SK-N-SH (cell line): Measurements from ENCODE around the gene CPEB4. TPM values are rescaled to one million over a fixed set of nuclear protein-coding genes. Genes with fewer than 3 reads are reported as not detected.

Experiments
- CTCF ChIA-PET: fragments of 300-600, 350-600 bp; formaldehyde crosslinking; extraction: SDS; loops from one replicate; lab custom pipeline; 2021; lab: Yijun Ruan, JAX
- POLR2A ChIA-PET: fragments of 350-600 bp; sonication (Branson Sonifier 250); formaldehyde crosslinking; extraction: SDS; loops from one replicate; lab custom pipeline; 2020; ENCODE audit warnings: antibody characterized with exemption, inconsistent platforms; lab: Yijun Ruan, JAX
- DNase-seq: peaks from one replicate; pipeline ENCODE4 v3.0.0; 2012
- H2AFZ ChIP-seq: fragments of 200-600 bp; sonication (generic); 2 replicates; pipeline ENCODE4 v1.8.1; 2016; ENCODE audit warnings: antibody characterized with exemption, mild to moderate bottlenecking, low read depth
- H3F3A ChIP-seq: fragments of 200-600 bp; sonication (generic); replicated peaks from 2 replicates; pipeline ENCODE3; 2016; ENCODE audit warnings: antibody characterized with exemption, mild to moderate bottlenecking; ENCODE audit not compliant: insufficient read depth
- H3K27ac ChIP-seq, 2 experiments: fragments of 200-500 bp in 1 of 2; fragments of 200-600 bp in 1 of 2; sonication (Bioruptor generic) in 1 of 2; sonication (generic), shearing (Covaris generic) in 1 of 2; 2 replicates each; pipeline versions ENCODE4 v1.5.1 to v1.6.1; 2014 to 2016; ENCODE audit warnings: low read depth in 2 of 2, inconsistent platforms in 1 of 2, low read length in 1 of 2, mild to moderate bottlenecking in 1 of 2, mixed read lengths in 1 of 2
- H3K27me3 ChIP-seq: fragments of 200-600 bp; sonication (generic), shearing (Covaris generic); 2 replicates; pipeline ENCODE4 v1.6.1; 2016; ENCODE audit warnings: mixed run types; ENCODE audit not compliant: insufficient read depth
- H3K36me3 ChIP-seq, 2 experiments: fragments of 200-500 bp in 1 of 2; fragments of 200-600 bp in 1 of 2; sonication (Bioruptor generic) in 1 of 2; sonication (generic) in 1 of 2; replicated peaks in 1 of 2; 2 replicates each; pipeline versions ENCODE3 to v1.5.1; 2014 to 2016; ENCODE audit warnings: low read length in 1 of 2, mild to moderate bottlenecking in 1 of 2; ENCODE audit not compliant: insufficient read depth in 2 of 2, control insufficient read depth in 1 of 2
- H3K4me1 ChIP-seq, 2 experiments: fragments of 200-500 bp in 1 of 2; fragments of 200-600 bp in 1 of 2; sonication (Bioruptor generic) in 1 of 2; sonication (generic), shearing (Covaris generic) in 1 of 2; 2 replicates each; pipeline versions ENCODE4 v1.5.1 to v1.6.1; 2014 to 2016; ENCODE audit warnings: low read depth in 1 of 2, low read length in 1 of 2, mixed run types in 1 of 2; ENCODE audit not compliant: insufficient read depth in 2 of 2, control insufficient read depth in 1 of 2
- H3K4me2 ChIP-seq: fragments of 200-600 bp; sonication (generic), shearing (Covaris generic); 2 replicates; pipeline ENCODE4 v1.6.1; 2017; ENCODE audit warnings: mixed run types
- H3K4me3 ChIP-seq, 2 experiments: fragments of 200-500 bp in 1 of 2; fragments of 200-600 bp in 1 of 2; sonication (Bioruptor generic) in 1 of 2; sonication (generic), shearing (Covaris generic) in 1 of 2; 2 replicates each; pipeline versions ENCODE4 v1.5.1 to v1.8.1; 2014 to 2016; ENCODE audit warnings: low read depth in 2 of 2, inconsistent platforms in 1 of 2, low read length in 1 of 2, mild to moderate bottlenecking in 1 of 2, mixed read lengths in 1 of 2, moderate library complexity in 1 of 2
- H3K79me2 ChIP-seq: fragments of 200-600 bp; sonication (generic); 2 replicates; pipeline ENCODE4 v1.8.1; 2017; ENCODE audit warnings: mild to moderate bottlenecking; ENCODE audit not compliant: insufficient read depth
- H3K9ac ChIP-seq: fragments of 200-600 bp; sonication (generic); 2 replicates; pipeline ENCODE4 v1.6.1; 2017; ENCODE audit warnings: mixed run types
- H3K9me2 ChIP-seq: fragments of 200-600 bp; sonication (generic); 2 replicates; pipeline ENCODE4 v1.6.1; 2017; ENCODE audit warnings: mixed run types
- H3K9me3 ChIP-seq: fragments of 200-600 bp; sonication (generic); 2 replicates; pipeline ENCODE4 v1.6.1; 2017; ENCODE audit warnings: mixed run types, mild to moderate bottlenecking, moderate library complexity
- H4K20me1 ChIP-seq: fragments of 200-600 bp; sonication (generic); 2 replicates; pipeline ENCODE4 v1.6.1; 2017; ENCODE audit warnings: mild to moderate bottlenecking, mixed run types; ENCODE audit not compliant: insufficient read depth
- CHD2 ChIP-seq: fragments of 150-350 bp; IDR thresholded peaks from 2 replicates; pipeline ENCODE4 v1.6.1; 2018; ENCODE audit warnings: low read length; ENCODE audit not compliant: partially characterized antibody
- EP300 ChIP-seq, 2 experiments: IDR thresholded peaks; 2 replicates each; pipeline versions ENCODE4 v1.4.0 to v1.6.1; 2012; ENCODE audit warnings: borderline replicate concordance in 1 of 2, low read depth in 1 of 2, low read length in 1 of 2
- FOXM1 ChIP-seq: IDR thresholded peaks from 2 replicates; pipeline ENCODE4 v1.4.0; 2012; ENCODE audit warnings: low read depth, mild to moderate bottlenecking
- GABPA ChIP-seq: IDR thresholded peaks from 2 replicates; pipeline ENCODE4 v1.4.0; 2012; ENCODE audit warnings: low read depth, mild to moderate bottlenecking
- GATA2 ChIP-seq: sonication (generic); formaldehyde crosslinking; IDR thresholded peaks from 2 replicates; pipeline ENCODE4 v1.5.0; 2020; ENCODE audit warnings: mild to moderate bottlenecking, missing genetic modification reagents
- JUND ChIP-seq: IDR thresholded peaks from 2 replicates; pipeline ENCODE4 v1.4.0; 2012
- MXI1 ChIP-seq: IDR thresholded peaks from 2 replicates; pipeline ENCODE4 v1.6.1; 2012; ENCODE audit warnings: mild to moderate bottlenecking, low read depth, low read length, improper control_type of control experiment
- RCOR1 ChIP-seq: fragments of 150-350 bp; IDR thresholded peaks from 2 replicates; pipeline ENCODE4 v1.6.1; 2017; ENCODE audit warnings: antibody characterized with exemption, low read length
- RXRA ChIP-seq: IDR thresholded peaks from 2 replicates; pipeline ENCODE4 v1.4.0; 2012; ENCODE audit warnings: low read depth, mild to moderate bottlenecking, borderline replicate concordance
- SMC3 ChIP-seq: IDR thresholded peaks from 2 replicates; pipeline ENCODE4 v1.6.1; 2012; ENCODE audit warnings: low read depth, low read length, improper control_type of control experiment
- TEAD4 ChIP-seq: IDR thresholded peaks from 2 replicates; pipeline ENCODE4 v1.4.0; 2012; ENCODE audit warnings: mild to moderate bottlenecking, borderline replicate concordance; ENCODE audit not compliant: insufficient read depth
- WGBS: methylation state at CpG from one replicate; pipeline ENCODE4 v1.1.6; 2017; ENCODE audit warnings: low lambda C conversion rate; 5-methylcytosine and 5-hydroxymethylcytosine counted together
- polyA plus RNA-seq, 3 experiments: library from polyadenylated mRNA; depleted of rRNA; stranded (reverse); fragments of >200 nt; gene quantifications; 2 replicates each; pipeline ENCODE4 v1.2.3, GENCODE V29; 2012
- TF ChIP-seq, protein P1 (sequence below): IDR thresholded peaks from 2 replicates; pipeline ENCODE4 v1.4.0; 2012; ENCODE audit warnings: low read depth, borderline replicate concordance
- TF ChIP-seq, protein P2 (sequence below): IDR thresholded peaks from 2 replicates; pipeline ENCODE4 v1.4.0; 2012; ENCODE audit warnings: low read depth, borderline replicate concordance
- TF ChIP-seq, protein P3 (sequence below): IDR thresholded peaks from 2 replicates; pipeline ENCODE4; 2012
- TF ChIP-seq, protein P4 (sequence below): fragments of 150-350 bp; IDR thresholded peaks from 2 replicates; pipeline ENCODE4 v1.6.1; 2016; ENCODE audit warnings: mild to moderate bottlenecking, low read depth, low read length
- TF ChIP-seq, protein P5 (sequence below): fragments of 150-350 bp; IDR thresholded peaks from 2 replicates; pipeline ENCODE4 v1.6.1; 2017; ENCODE audit warnings: antibody characterized with exemption, low read length, low read depth, borderline replicate concordance

Gene CPEB4
- polyA plus RNA-seq, 1 of the 3 experiments (the other 2 are of a cell fraction) = 6.8 TPM

DNA sequence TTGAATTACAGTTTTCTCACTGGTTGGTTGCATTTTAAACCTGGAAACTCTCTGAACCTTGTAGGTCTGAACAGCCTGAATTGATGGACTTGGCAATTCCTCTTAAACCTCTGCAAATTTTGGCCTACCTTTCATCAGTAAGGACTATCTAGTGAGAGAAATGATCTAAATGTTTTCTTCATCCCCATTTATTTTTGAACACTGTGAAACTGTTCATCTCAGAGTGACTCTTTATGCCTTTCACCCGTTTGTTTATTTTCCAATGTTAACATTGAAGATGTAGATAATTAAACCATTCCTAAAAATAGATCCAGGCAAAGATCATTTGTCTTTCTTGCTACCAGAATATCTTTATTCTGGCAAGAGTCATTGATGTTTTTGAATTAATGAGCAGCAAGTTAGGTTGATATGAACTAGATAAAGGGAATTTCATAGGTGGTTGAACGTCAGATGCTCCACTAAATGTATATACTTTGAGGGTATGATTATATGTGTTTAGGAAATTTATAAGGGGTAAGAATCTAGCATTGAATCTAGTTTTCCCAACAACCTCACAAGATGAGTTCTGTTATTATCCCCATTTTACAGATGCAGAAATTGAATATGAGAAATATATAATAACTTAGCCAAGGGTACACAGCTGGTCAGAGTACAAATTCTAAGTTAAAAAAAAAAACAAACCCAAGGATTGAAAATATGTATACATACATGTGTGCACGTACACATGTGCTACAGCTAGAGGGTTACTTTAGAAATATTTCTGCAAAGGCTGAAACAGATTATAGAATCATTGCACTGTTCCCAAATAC lies 3.4 kb downstream of the CPEB4 start:
- H3K4me1 ChIP-seq = peaks cover 0 to 19% of the 10 kb centered on the region in 2 experiments; a peak in 2 of 4 replicates
- no peaks in the 10 kb centered on the region for H3K9me2 ChIP-seq
- H3K9ac ChIP-seq = peak overlapping the region; percentile 32; the same call in 1 of the 2 replicates
- CTCF ChIA-PET = interaction anchor here (0.8 to 3.3 kb wide), 8 partner anchors 24 to 273 kb away, joined by 3 to 13 read pairs (median 4); no protein-coding TSS in a partner anchor
- H3K4me3 ChIP-seq = peak overlapping the region; percentile 51 to 87
- H3K27ac ChIP-seq = peak overlapping the region; percentile 64; a peak in 3 of 4 replicates
- DNase-seq = no peak
- H3F3A ChIP-seq = no peaks in the 10 kb centered on the region
- H3K36me3 ChIP-seq = peaks cover 0 to 8% of the 10 kb centered on the region in 2 experiments
- peak overlapping the region; percentile 94 for H3K4me2 ChIP-seq
- no peaks in the 10 kb centered on the region for H3K9me3 ChIP-seq
- H4K20me1 ChIP-seq = peaks cover 14% of the 10 kb centered on the region; the same call in 1 of the 2 replicates
- peaks cover 82% of the 10 kb centered on the region for H3K79me2 ChIP-seq
- POLR2A ChIA-PET = interaction anchor here (0.9 to 1.6 kb wide), 5 partner anchors 24 to 426 kb away, joined by 3 to 5 read pairs (median 4); no protein-coding TSS in a partner anchor
- H2AFZ ChIP-seq = no peak overlapping the region
- H3K27me3 ChIP-seq = no peaks in the 10 kb centered on the region
- WGBS = 38% methylated on average over 3 of the region's 3 CpGs
- TF ChIP-seq MXI1 (peak; percentile 20; the same call in 1 of the 2 replicates), RCOR1 (no peak)
- TF ChIP-seq, all 33 proteins: peak for 1

DNA sequence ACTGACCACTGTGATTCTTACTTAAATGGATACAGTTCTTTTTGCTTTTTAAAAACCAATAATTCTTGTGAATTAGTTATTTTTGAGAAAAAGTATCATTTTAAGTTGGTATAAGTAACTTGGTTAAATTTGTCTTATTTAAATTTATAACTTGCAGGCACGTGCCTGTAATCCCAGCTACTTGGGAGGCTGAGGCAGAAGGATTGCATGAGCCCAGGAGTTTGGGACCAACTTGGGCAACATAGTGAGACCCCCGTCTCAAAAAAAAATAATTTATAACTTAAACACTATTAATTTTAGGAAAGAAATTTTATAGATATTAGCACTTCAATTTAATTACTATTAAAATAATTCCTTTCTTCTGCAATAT lies 5.0 kb downstream of the CPEB4 start:
- peaks cover 14% of the 10 kb centered on the region; the same call in 1 of the 2 replicates for H4K20me1 ChIP-seq
- peak overlapping the region in 1 of 2 experiments; percentile 51; a peak in 1 of 4 replicates for H3K4me3 ChIP-seq
- no peak overlapping the region for H3K9ac ChIP-seq
- peaks cover 99% of the 10 kb centered on the region for H3K79me2 ChIP-seq
- ChIA-PET POLR2A (interaction anchor here (0.6 kb wide), 1 partner anchor 186 kb away, joined by 3 read pairs; no protein-coding TSS in a partner anchor), CTCF (interaction anchor here (0.8 to 1.4 kb wide), 4 partner anchors 22 to 122 kb away, joined by 3 to 7 read pairs (median 4); no protein-coding TSS in a partner anchor)
- no peak overlapping the region for H3K27ac ChIP-seq
- H3K9me2 ChIP-seq = no peaks in the 10 kb centered on the region
- H3K9me3 ChIP-seq = no peaks in the 10 kb centered on the region
- TF ChIP-seq RXRA = no peak
- no peak for TF ChIP-seq TEAD4
- TF ChIP-seq, protein P1, sequence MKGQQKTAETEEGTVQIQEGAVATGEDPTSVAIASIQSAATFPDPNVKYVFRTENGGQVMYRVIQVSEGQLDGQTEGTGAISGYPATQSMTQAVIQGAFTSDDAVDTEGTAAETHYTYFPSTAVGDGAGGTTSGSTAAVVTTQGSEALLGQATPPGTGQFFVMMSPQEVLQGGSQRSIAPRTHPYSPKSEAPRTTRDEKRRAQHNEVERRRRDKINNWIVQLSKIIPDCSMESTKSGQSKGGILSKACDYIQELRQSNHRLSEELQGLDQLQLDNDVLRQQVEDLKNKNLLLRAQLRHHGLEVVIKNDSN = no peak
- no peak for TF ChIP-seq JUND
- TF ChIP-seq, protein P2, sequence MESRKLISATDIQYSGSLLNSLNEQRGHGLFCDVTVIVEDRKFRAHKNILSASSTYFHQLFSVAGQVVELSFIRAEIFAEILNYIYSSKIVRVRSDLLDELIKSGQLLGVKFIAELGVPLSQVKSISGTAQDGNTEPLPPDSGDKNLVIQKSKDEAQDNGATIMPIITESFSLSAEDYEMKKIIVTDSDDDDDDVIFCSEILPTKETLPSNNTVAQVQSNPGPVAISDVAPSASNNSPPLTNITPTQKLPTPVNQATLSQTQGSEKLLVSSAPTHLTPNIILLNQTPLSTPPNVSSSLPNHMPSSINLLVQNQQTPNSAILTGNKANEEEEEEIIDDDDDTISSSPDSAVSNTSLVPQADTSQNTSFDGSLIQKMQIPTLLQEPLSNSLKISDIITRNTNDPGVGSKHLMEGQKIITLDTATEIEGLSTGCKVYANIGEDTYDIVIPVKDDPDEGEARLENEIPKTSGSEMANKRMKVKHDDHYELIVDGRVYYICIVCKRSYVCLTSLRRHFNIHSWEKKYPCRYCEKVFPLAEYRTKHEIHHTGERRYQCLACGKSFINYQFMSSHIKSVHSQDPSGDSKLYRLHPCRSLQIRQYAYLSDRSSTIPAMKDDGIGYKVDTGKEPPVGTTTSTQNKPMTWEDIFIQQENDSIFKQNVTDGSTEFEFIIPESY = no peak
- TF ChIP-seq GATA2 = no peak
- no peak for TF ChIP-seq EP300 (IDR thresholded peaks at IDR 0.05; ENCODE audit: borderline replicate concordance in 1 of 2, low read depth in 1 of 2, low read length in 1 of 2)
- TF ChIP-seq, protein P3, sequence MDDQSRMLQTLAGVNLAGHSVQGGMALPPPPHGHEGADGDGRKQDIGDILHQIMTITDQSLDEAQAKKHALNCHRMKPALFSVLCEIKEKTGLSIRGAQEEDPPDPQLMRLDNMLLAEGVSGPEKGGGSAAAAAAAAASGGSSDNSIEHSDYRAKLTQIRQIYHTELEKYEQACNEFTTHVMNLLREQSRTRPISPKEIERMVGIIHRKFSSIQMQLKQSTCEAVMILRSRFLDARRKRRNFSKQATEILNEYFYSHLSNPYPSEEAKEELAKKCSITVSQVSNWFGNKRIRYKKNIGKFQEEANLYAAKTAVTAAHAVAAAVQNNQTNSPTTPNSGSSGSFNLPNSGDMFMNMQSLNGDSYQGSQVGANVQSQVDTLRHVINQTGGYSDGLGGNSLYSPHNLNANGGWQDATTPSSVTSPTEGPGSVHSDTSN = no peak
- TF ChIP-seq FOXM1 = no peak
- no peak for TF ChIP-seq SMC3
- TF ChIP-seq, protein P4, sequence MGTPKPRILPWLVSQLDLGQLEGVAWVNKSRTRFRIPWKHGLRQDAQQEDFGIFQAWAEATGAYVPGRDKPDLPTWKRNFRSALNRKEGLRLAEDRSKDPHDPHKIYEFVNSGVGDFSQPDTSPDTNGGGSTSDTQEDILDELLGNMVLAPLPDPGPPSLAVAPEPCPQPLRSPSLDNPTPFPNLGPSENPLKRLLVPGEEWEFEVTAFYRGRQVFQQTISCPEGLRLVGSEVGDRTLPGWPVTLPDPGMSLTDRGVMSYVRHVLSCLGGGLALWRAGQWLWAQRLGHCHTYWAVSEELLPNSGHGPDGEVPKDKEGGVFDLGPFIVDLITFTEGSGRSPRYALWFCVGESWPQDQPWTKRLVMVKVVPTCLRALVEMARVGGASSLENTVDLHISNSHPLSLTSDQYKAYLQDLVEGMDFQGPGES = no peak
- TF ChIP-seq, protein P5, sequence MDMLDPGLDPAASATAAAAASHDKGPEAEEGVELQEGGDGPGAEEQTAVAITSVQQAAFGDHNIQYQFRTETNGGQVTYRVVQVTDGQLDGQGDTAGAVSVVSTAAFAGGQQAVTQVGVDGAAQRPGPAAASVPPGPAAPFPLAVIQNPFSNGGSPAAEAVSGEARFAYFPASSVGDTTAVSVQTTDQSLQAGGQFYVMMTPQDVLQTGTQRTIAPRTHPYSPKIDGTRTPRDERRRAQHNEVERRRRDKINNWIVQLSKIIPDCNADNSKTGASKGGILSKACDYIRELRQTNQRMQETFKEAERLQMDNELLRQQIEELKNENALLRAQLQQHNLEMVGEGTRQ = no peak
- no peak for TF ChIP-seq CHD2
- no peak for TF ChIP-seq GABPA
- TF ChIP-seq RCOR1 = no peak
- no peak for DNase-seq
- H3F3A ChIP-seq = no peaks in the 10 kb centered on the region
- 89% methylated on average over 2 of the region's 2 CpGs for WGBS
- no peak overlapping the region for H2AFZ ChIP-seq
- H3K36me3 ChIP-seq = peaks cover 0 to 11% of the 10 kb centered on the region in 2 experiments
- H3K27me3 ChIP-seq = no peaks in the 10 kb centered on the region
- peaks cover 0 to 15% of the 10 kb centered on the region in 2 experiments; a peak in 2 of 4 replicates for H3K4me1 ChIP-seq
- H3K4me2 ChIP-seq = peak overlapping the region; percentile 94
